ENCODE data around the gene UNC5B. TPM values are rescaled to one million over a fixed set of nuclear protein-coding genes. Genes with fewer than 3 reads are reported as not detected.

UNC5B gene
- total RNA-seq, 4 donors from 2014 or later: 2.2 to 3.7 (median 3.2) TPM

DNA sequence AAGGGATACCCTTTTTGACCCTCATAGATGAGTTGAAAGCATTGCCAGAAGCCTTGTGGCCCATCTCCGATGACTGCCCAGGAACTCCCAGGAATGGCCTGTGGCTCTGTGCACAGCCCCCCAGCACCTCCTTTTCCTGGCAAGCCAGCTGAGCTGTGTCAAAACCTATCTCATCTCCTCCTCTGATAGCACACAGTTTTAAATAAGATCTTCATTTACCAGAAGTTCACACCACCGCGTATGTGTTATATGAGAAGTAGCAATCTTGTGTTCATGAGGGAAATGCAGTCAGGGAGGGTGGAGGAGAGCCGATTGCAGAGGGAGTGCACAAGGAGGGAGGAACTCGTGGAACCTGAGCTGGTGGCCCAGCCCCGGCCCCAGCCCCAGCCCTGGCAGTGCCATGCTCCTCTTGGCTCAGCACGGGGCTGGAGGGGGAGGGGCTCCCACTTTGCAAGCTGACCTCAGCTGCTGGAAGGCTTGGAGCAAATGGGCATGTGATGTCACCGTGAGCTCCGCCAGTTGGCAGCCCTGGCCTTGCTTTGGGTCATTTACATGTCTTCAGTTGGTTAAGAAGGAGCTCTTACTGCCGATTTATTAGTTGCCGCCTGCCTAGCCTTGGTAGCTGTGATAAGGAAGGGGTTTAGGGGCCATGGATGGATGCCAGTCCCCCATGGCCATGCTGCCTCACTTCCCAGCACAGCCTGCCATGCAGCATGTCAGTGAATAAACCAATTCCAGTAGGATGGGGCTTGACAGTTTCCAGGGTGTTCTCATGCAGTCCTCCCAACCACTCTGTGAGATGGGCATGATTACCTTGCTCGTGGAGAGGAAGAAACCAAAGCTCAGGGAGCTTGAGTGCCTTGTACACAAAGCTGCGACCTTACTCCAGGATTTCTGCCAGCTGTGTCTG, 20.0 kb downstream of the UNC5B start:
- 68 to 100% methylated on average over 2 to 4 of the region's 13 CpGs for WGBS, 2 donors (ENCODE audit: low coverage in 1 of 2)
- H3K36me3 ChIP-seq: no peaks in the 10 kb centered on the region

DNA sequence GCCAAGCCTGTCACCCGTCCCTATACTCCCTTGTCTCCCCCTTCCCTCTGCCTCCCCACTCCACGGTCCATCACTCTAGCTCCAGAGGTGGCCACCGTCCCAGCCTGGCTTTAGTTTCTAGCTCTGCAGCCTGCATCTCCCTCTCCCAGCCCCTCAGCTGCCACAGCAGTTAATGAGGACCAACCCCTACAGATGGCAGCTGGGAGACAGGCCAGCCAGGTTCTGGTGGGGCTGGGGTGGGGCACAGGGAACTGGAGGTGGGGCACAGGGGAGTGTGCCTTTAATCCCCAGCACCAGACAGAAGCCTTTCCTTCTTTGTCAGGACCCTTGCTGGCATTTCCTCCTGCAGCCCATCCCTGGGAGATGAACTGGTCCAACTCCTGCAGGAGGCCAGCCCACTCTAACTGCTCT, 21.1 kb downstream of the UNC5B start:
- no peak overlapping the region for H3K4me3 ChIP-seq
- WGBS, 2 donors (ENCODE audit: low coverage in 1 of 2): 80% methylated on average over 1 of the region's 3 CpGs; no CpG with 5 or more reads in 1 of the 2 donors
- H3K27me3 ChIP-seq: no peaks in the 10 kb centered on the region
- H3K4me1 ChIP-seq: peaks cover 0 to 27% (median 13%) of the 10 kb centered on the region in 3 donors
- no peak overlapping the region for H3K27ac ChIP-seq
- ATAC-seq: no peak
- TF ChIP-seq POLR2AphosphoS5 (IDR thresholded peaks at IDR 0.05) (no peak), EP300 (IDR thresholded peaks at IDR 0.05) (no peak), POLR2A (IDR thresholded peaks at IDR 0.05) (no peak)
- TF ChIP-seq, protein P1, sequence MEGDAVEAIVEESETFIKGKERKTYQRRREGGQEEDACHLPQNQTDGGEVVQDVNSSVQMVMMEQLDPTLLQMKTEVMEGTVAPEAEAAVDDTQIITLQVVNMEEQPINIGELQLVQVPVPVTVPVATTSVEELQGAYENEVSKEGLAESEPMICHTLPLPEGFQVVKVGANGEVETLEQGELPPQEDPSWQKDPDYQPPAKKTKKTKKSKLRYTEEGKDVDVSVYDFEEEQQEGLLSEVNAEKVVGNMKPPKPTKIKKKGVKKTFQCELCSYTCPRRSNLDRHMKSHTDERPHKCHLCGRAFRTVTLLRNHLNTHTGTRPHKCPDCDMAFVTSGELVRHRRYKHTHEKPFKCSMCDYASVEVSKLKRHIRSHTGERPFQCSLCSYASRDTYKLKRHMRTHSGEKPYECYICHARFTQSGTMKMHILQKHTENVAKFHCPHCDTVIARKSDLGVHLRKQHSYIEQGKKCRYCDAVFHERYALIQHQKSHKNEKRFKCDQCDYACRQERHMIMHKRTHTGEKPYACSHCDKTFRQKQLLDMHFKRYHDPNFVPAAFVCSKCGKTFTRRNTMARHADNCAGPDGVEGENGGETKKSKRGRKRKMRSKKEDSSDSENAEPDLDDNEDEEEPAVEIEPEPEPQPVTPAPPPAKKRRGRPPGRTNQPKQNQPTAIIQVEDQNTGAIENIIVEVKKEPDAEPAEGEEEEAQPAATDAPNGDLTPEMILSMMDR (IDR thresholded peaks at IDR 0.05): no peak
- no peaks in the 10 kb centered on the region for H3K36me3 ChIP-seq
- H3K9me3 ChIP-seq: no peaks in the 10 kb centered on the region

More for the DNA sequence above, 20.0 kb downstream of the UNC5B start:
- H3K4me3 ChIP-seq: no peak overlapping the region
- no peaks in the 10 kb centered on the region for H3K27me3 ChIP-seq
- H3K9me3 ChIP-seq: no peaks in the 10 kb centered on the region
- TF ChIP-seq, protein P1 (IDR thresholded peaks at IDR 0.05): no peak
- TF ChIP-seq POLR2A (IDR thresholded peaks at IDR 0.05) (no peak), EP300 (IDR thresholded peaks at IDR 0.05) (no peak), POLR2AphosphoS5 (IDR thresholded peaks at IDR 0.05) (no peak)
- no peak overlapping the region for H3K27ac ChIP-seq
- peaks cover 0 to 27% (median 13%) of the 10 kb centered on the region in 3 donors for H3K4me1 ChIP-seq
- peak; percentile 30 for ATAC-seq

DNA sequence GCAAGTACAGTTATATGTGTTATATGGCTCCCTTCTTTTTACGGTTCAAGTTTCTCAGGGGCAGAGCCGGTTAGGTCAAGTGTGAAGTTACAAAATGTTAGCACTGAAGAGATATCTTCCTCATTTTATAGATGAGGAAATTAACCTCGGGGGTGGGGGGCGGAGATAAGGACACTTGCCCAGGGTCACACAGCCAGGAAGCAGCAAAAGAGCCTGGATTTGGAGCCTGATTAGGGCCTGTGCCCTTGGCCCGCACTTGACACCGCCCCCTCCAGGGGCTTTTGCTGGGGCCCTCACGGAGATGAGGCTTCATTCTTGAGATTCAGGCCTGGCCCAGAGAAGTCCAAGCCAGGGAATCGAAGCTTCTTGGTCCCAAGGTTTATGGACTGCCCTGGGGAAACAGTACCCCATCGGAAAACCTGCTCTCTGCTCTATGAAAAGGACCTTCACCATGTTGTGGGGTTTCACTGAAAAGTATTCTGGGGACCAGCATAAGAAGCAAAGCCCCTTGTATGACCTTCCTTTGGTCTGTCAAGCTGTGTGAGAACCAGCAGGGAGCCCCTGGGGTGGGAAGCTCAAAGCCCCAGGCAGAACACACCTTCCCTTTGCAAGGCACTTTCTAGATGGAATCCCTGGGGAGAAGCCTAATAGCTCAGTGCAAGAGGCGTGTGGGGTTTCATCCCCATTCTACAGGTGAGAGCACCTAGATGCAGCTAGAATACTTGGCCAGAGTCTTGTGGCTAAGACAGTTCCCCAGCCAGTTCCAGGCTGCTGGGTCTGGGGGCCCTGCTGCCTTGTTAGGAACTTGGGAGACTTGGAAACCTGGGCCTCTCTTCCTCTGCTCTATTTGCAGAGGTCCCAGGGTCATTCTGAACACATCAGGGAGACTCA, 21.9 kb downstream of the UNC5B start:
- H3K27me3 ChIP-seq: no peaks in the 10 kb centered on the region
- H3K4me1 ChIP-seq: peaks cover 0 to 27% (median 13%) of the 10 kb centered on the region in 3 donors
- no peak for TF ChIP-seq POLR2AphosphoS5 (IDR thresholded peaks at IDR 0.05)
- TF ChIP-seq EP300 (IDR thresholded peaks at IDR 0.05): no peak
- H3K4me3 ChIP-seq: no peak overlapping the region
- no peak for ATAC-seq
- H3K9me3 ChIP-seq: no peaks in the 10 kb centered on the region
- H3K27ac ChIP-seq: no peak overlapping the region
- 75% methylated on average over 9 of the region's 10 CpGs; no CpG with 5 or more reads in 1 of the 2 donors for WGBS, 2 donors (ENCODE audit: low coverage in 1 of 2)
- no peaks in the 10 kb centered on the region for H3K36me3 ChIP-seq

DNA sequence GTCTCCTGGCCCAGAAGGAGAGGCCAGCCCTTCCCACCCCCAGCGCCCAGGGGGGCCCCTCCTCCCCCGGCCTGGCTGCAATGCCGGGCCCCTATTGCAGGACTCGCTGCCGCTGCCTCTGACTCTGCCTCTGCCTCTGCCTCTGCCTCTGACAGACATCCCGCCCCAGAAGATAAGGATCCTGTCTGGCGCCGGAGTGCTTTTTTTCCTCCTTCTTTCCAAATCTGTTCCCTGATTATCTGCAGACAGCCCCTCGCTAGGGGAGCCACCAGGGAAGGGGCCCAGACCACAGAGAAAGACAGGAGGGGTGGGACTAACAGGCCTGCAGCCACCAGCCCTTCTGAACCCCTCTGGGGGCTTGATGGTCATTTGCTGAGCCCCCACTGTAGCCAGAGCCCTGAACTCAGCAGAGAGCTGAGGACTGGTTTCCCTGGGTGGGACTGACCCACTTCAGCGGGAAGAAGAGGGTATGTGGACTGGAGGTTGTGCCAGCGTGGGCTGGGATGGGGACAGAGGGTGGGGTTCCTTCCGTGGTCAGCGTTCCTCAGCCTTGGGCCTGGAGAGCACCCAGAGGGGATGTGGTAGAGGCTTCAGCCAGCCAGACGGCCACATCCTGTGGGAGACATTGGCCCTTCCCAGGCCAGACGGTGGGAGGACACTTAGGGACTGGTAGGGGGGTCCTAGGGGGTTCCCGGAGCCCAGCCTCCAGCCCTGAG, 22.8 kb downstream of the UNC5B start:
- Histone ChIP-seq H3K27ac (no peak overlapping the region), H3K4me3 (no peak overlapping the region)
- TF ChIP-seq POLR2AphosphoS5 (IDR thresholded peaks at IDR 0.05) (no peak), POLR2A (IDR thresholded peaks at IDR 0.05) (no peak), EP300 (IDR thresholded peaks at IDR 0.05) (no peak)
- TF ChIP-seq, protein P1 (IDR thresholded peaks at IDR 0.05): no peak

More for the DNA sequence above, 22.8 kb downstream of the UNC5B start:
- H3K36me3 ChIP-seq: no peaks in the 10 kb centered on the region
- H3K4me1 ChIP-seq: peaks cover 0 to 27% (median 13%) of the 10 kb centered on the region in 3 donors
- peak; percentile 60 for ATAC-seq
- H3K27me3 ChIP-seq: no peaks in the 10 kb centered on the region
- 60% methylated on average over 1 of the region's 16 CpGs; no CpG with 5 or more reads in 1 of the 2 donors for WGBS, 2 donors (ENCODE audit: low coverage in 1 of 2)
- no peaks in the 10 kb centered on the region for H3K9me3 ChIP-seq

Data from gastroesophageal sphincter (tissue), 4 donors.